Gastroesophageal sphincter (tissue), 3 donors: ENCODE data around the gene DGKI.

Experiments
- CTCF ChIP-seq, 4 experiments: fragments of 200-600 bp in 2 of 4; fragments of 450-650 bp in 2 of 4; sonication (generic) in 1 of 4; IDR thresholded peaks; one replicate each; pipeline ENCODE4 v1.5.1; 2017 to 2019; ENCODE audit warnings: antibody characterized with exemption in 4 of 4, mild to moderate bottlenecking in 2 of 4, moderate library complexity in 2 of 4
- EP300 ChIP-seq: sonication (generic); formaldehyde crosslinking; IDR thresholded peaks from one replicate; pipeline ENCODE4 v1.6.1; 2017; ENCODE audit warnings: antibody characterized with exemption, mild to moderate bottlenecking
- POLR2A ChIP-seq, 2 donors: fragments of 450-650 bp; IDR thresholded peaks; one replicate each; pipeline ENCODE4 v1.6.1; 2017; ENCODE audit warnings: antibody characterized with exemption in 2 of 2, mild to moderate bottlenecking in 2 of 2, moderate library complexity in 1 of 2
- POLR2AphosphoS5 ChIP-seq: sonication (generic); formaldehyde crosslinking; IDR thresholded peaks from one replicate; pipeline ENCODE4 v1.6.1; 2017; ENCODE audit warnings: antibody characterized with exemption

- no peak for TF ChIP-seq CTCF (IDR thresholded peaks at IDR 0.05)
- TF ChIP-seq POLR2AphosphoS5, result no peak
- no peak for TF ChIP-seq POLR2A (IDR thresholded peaks at IDR 0.05)
- no peak for TF ChIP-seq EP300
These were observed 93.2 kb downstream of the DGKI start for GRCh38 chr7:137753575-137753947.
